ENCODE results near the gene WLS. TPM values are rescaled to one million over a fixed set of nuclear protein-coding genes. Genes with fewer than 3 reads are reported as not detected.

The WLS gene
- total and polyA plus RNA-seq, 4 donors, result 29.9 to 81.5 (median 51.8) TPM

- Histone ChIP-seq H3K4me3 (ENCODE audit: low read length in 2 of 2) (no peak overlapping the region), H3K36me3 (ENCODE audit: control insufficient read depth in 1 of 2, insufficient read depth in 2 of 2, low read length in 1 of 2) (no peaks in the 10 kb centered on the region), H3K9me3 (ENCODE audit: control insufficient read depth, low read length) (no peaks in the 10 kb centered on the region), H3K27me3 (ENCODE audit: control insufficient read depth in 1 of 2, insufficient read depth in 2 of 2, low read length in 1 of 2) (no peaks in the 10 kb centered on the region), H3K27ac (ENCODE audit: low read depth in 1 of 2, low read length in 2 of 2) (no peak overlapping the region), H3K4me1 (ENCODE audit: control insufficient read depth in 1 of 2, insufficient read depth in 2 of 2, low read length in 2 of 2) (peaks cover 4 to 8% of the 10 kb centered on the region in 2 donors)
- DNase-seq (no peak), ATAC-seq (ENCODE audit: low FRiP score) (no peak)
- 94% methylated on average over 6 of the region's 6 CpGs for WGBS, 2 donors
- intact Hi-C loops (cut with DNase I), result no loop called here
Measured at GRCh38 chr1:68211761-68212380, 20.5 kb downstream of the WLS start.

- 81 to 85% methylated on average over 2 of the region's 2 CpGs for WGBS, 2 donors
- Histone ChIP-seq H3K27ac (ENCODE audit: low read depth in 1 of 2, low read length in 2 of 2) (no peak overlapping the region), H3K4me1 (ENCODE audit: control insufficient read depth in 1 of 2, insufficient read depth in 2 of 2, low read length in 2 of 2) (peaks cover 4 to 8% of the 10 kb centered on the region in 2 donors), H3K36me3 (ENCODE audit: control insufficient read depth in 1 of 2, insufficient read depth in 2 of 2, low read length in 1 of 2) (no peaks in the 10 kb centered on the region), H3K9me3 (ENCODE audit: control insufficient read depth, low read length) (no peaks in the 10 kb centered on the region), H3K27me3 (ENCODE audit: control insufficient read depth in 1 of 2, insufficient read depth in 2 of 2, low read length in 1 of 2) (no peaks in the 10 kb centered on the region), H3K4me3 (ENCODE audit: low read length in 2 of 2) (no peak overlapping the region)
- DNase-seq, result no peak
- no peak for ATAC-seq (ENCODE audit: low FRiP score)
- intact Hi-C loops (cut with DNase I), result no loop called here
Measured at GRCh38 chr1:68210829-68211228, 21.5 kb downstream of the WLS start.

- H3K27me3 ChIP-seq (ENCODE audit: control insufficient read depth in 1 of 2, insufficient read depth in 2 of 2, low read length in 1 of 2), result no peaks in the 10 kb centered on the region
- H3K4me1 ChIP-seq (ENCODE audit: control insufficient read depth in 1 of 2, insufficient read depth in 2 of 2, low read length in 2 of 2), result peaks cover 4 to 12% of the 10 kb centered on the region in 2 donors
- H3K9me3 ChIP-seq (ENCODE audit: control insufficient read depth, low read length), result no peaks in the 10 kb centered on the region
- intact Hi-C loops (cut with DNase I), result no loop called here
- no peak overlapping the region for H3K27ac ChIP-seq (ENCODE audit: low read depth in 1 of 2, low read length in 2 of 2)
- ATAC-seq (ENCODE audit: low FRiP score) (no peak), DNase-seq (no peak)
- H3K36me3 ChIP-seq (ENCODE audit: control insufficient read depth in 1 of 2, insufficient read depth in 2 of 2, low read length in 1 of 2), result no peaks in the 10 kb centered on the region
- no peak overlapping the region for H3K4me3 ChIP-seq (ENCODE audit: low read length in 2 of 2)
Measured at GRCh38 chr1:68210027-68210426, 22.3 kb downstream of the WLS start.

GRCh38 chr1:68206848-68207689, 25.3 kb downstream of the WLS start:
- no peak for DNase-seq
- no peaks in the 10 kb centered on the region for H3K36me3 ChIP-seq (ENCODE audit: control insufficient read depth in 1 of 2, insufficient read depth in 2 of 2, low read length in 1 of 2)
- no peak overlapping the region for H3K4me3 ChIP-seq (ENCODE audit: low read length in 2 of 2)
- intact Hi-C loops (cut with DNase I), result no loop called here
- H3K27me3 ChIP-seq (ENCODE audit: control insufficient read depth in 1 of 2, insufficient read depth in 2 of 2, low read length in 1 of 2), result no peaks in the 10 kb centered on the region
- H3K4me1 ChIP-seq (ENCODE audit: control insufficient read depth in 1 of 2, insufficient read depth in 2 of 2, low read length in 2 of 2), result peaks cover 4 to 12% of the 10 kb centered on the region in 2 donors
- ATAC-seq (ENCODE audit: low FRiP score), result no peak
- no peak overlapping the region for H3K27ac ChIP-seq (ENCODE audit: low read depth in 1 of 2, low read length in 2 of 2)
- WGBS, 2 donors, result 5 to 6% methylated on average over 3 of the region's 3 CpGs
- H3K9me3 ChIP-seq (ENCODE audit: control insufficient read depth, low read length), result no peaks in the 10 kb centered on the region

- no peak for DNase-seq
- H3K36me3 ChIP-seq (ENCODE audit: control insufficient read depth in 1 of 2, insufficient read depth in 2 of 2, low read length in 1 of 2), result no peaks in the 10 kb centered on the region
- H3K27me3 ChIP-seq (ENCODE audit: control insufficient read depth in 1 of 2, insufficient read depth in 2 of 2, low read length in 1 of 2), result no peaks in the 10 kb centered on the region
- no peaks in the 10 kb centered on the region for H3K9me3 ChIP-seq (ENCODE audit: control insufficient read depth, low read length)
- no peak overlapping the region for H3K27ac ChIP-seq (ENCODE audit: low read depth in 1 of 2, low read length in 2 of 2)
- ATAC-seq (ENCODE audit: low FRiP score), result no peak
- H3K4me3 ChIP-seq (ENCODE audit: low read length in 2 of 2), result no peak overlapping the region
- peaks cover 6 to 14% of the 10 kb centered on the region in 2 donors for H3K4me1 ChIP-seq (ENCODE audit: control insufficient read depth in 1 of 2, insufficient read depth in 2 of 2, low read length in 2 of 2)
- WGBS, 2 donors, result 86 to 92% methylated on average over 3 of the region's 3 CpGs
- intact Hi-C loops (cut with DNase I), result no loop called here
Measured at GRCh38 chr1:68205794-68206358, 26.4 kb downstream of the WLS start.

- DNase-seq (no peak), ATAC-seq (ENCODE audit: low FRiP score) (no peak)
- no peak overlapping the region for H3K4me3 ChIP-seq (ENCODE audit: low read length in 2 of 2)
- H3K36me3 ChIP-seq (ENCODE audit: control insufficient read depth in 1 of 2, insufficient read depth in 2 of 2, low read length in 1 of 2), result no peaks in the 10 kb centered on the region
- intact Hi-C loops (cut with DNase I), result no loop called here
- peaks cover 6 to 11% of the 10 kb centered on the region in 2 donors for H3K4me1 ChIP-seq (ENCODE audit: control insufficient read depth in 1 of 2, insufficient read depth in 2 of 2, low read length in 2 of 2)
- no peak overlapping the region for H3K27ac ChIP-seq (ENCODE audit: low read depth in 1 of 2, low read length in 2 of 2)
- WGBS, 2 donors, result 59 to 65% methylated on average over 4 of the region's 4 CpGs
- no peaks in the 10 kb centered on the region for H3K27me3 ChIP-seq (ENCODE audit: control insufficient read depth in 1 of 2, insufficient read depth in 2 of 2, low read length in 1 of 2)
- H3K9me3 ChIP-seq (ENCODE audit: control insufficient read depth, low read length), result no peaks in the 10 kb centered on the region
Measured at GRCh38 chr1:68204977-68205630, 27.2 kb downstream of the WLS start.

GRCh38 chr1:68202239-68202832, 30.0 kb downstream of the WLS start:
- H3K4me3 ChIP-seq (ENCODE audit: low read length in 2 of 2), result no peak overlapping the region
- DNase-seq (no peak), ATAC-seq (ENCODE audit: low FRiP score) (no peak)
- H3K9me3 ChIP-seq (ENCODE audit: control insufficient read depth, low read length), result no peaks in the 10 kb centered on the region
- peaks cover 6% of the 10 kb centered on the region in 2 donors for H3K4me1 ChIP-seq (ENCODE audit: control insufficient read depth in 1 of 2, insufficient read depth in 2 of 2, low read length in 2 of 2)
- no peaks in the 10 kb centered on the region for H3K36me3 ChIP-seq (ENCODE audit: control insufficient read depth in 1 of 2, insufficient read depth in 2 of 2, low read length in 1 of 2)
- peak overlapping the region in 1 of 2 donors; percentile 43 for H3K27ac ChIP-seq (ENCODE audit: low read depth in 1 of 2, low read length in 2 of 2)
- no peaks in the 10 kb centered on the region for H3K27me3 ChIP-seq (ENCODE audit: control insufficient read depth in 1 of 2, insufficient read depth in 2 of 2, low read length in 1 of 2)
- 19 to 31% methylated on average over 5 of the region's 5 CpGs for WGBS, 2 donors
- intact Hi-C loops (cut with DNase I), result no loop called here

GRCh38 chr1:68201546-68202238, 30.6 kb downstream of the WLS start:
- no peak for DNase-seq
- no peaks in the 10 kb centered on the region for H3K9me3 ChIP-seq (ENCODE audit: control insufficient read depth, low read length)
- H3K4me3 ChIP-seq (ENCODE audit: low read length in 2 of 2), result peak overlapping the region in 1 of 2 donors; percentile 18
- no peaks in the 10 kb centered on the region for H3K36me3 ChIP-seq (ENCODE audit: control insufficient read depth in 1 of 2, insufficient read depth in 2 of 2, low read length in 1 of 2)
- 6 to 14% methylated on average over 7 of the region's 7 CpGs for WGBS, 2 donors
- H3K27ac ChIP-seq (ENCODE audit: low read depth in 1 of 2, low read length in 2 of 2), result peak overlapping the region in 1 of 2 donors; percentile 43
- H3K4me1 ChIP-seq (ENCODE audit: control insufficient read depth in 1 of 2, insufficient read depth in 2 of 2, low read length in 2 of 2), result peaks cover 6 to 7% of the 10 kb centered on the region in 2 donors
- peak; percentile 65 for ATAC-seq (ENCODE audit: low FRiP score)
- intact Hi-C loops (cut with DNase I), result no loop called here
- no peaks in the 10 kb centered on the region for H3K27me3 ChIP-seq (ENCODE audit: control insufficient read depth in 1 of 2, insufficient read depth in 2 of 2, low read length in 1 of 2)

Data from aorta (tissue), 5 donors.